HuH-7 (cell line): ENCODE data around the gene ABLIM3.
"Not testable (repeated sequence)": the region's sequence is repeated elsewhere in the genome, so short reads cannot be mapped to it uniquely, and the experiment has no call there.

Source experiments
- DNase-seq: peaks from one replicate; pipeline ENCODE4 v3.0.0; 2011; ENCODE audit warnings: low spot score

ABLIM3 gene

DNA sequence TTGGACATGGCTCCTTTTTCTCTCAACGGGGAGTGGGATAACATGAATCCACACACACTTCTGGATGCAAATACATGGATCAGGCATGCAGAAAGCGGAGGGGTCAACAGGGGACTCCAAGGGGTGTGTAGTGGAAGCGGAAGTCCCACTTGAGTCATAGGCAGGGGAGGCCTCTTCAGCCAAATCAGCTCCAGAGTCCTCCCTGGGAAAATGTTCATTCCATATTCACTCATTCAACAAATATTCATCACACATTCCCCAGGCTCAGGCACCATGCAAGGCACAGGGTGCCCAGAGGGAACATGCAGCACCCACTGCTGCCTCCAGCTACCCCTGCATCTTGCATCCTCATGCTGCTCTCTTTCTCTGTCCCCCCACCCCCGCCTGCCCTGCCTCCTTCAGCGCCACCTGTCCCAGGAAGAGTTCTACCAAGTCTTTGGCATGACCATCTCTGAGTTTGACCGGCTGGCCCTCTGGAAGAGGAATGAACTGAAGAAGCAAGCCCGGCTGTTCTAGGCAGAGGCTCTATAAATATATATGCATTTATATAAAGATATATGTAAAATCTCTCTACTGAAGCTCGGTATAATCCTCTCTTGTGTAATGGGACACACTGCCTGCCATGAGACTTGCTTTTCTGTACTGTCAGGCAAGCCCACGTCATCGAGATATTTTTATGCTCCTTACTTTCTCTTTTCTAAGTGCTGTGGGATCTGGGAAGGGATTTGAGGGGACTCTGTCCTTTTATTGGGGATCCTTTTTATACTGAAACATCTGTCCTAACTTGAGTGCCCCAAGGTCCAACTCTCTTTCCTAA is 116.8 kb downstream of the ABLIM3 start:
- DNase-seq = no peak

GRCh38 chr5:149260761-149261160 is 119.5 kb downstream of the ABLIM3 start:
- no peak for DNase-seq

GRCh38 chr5:149261246-149261645 is 120.0 kb downstream of the ABLIM3 start:
- no peak for DNase-seq

DNA sequence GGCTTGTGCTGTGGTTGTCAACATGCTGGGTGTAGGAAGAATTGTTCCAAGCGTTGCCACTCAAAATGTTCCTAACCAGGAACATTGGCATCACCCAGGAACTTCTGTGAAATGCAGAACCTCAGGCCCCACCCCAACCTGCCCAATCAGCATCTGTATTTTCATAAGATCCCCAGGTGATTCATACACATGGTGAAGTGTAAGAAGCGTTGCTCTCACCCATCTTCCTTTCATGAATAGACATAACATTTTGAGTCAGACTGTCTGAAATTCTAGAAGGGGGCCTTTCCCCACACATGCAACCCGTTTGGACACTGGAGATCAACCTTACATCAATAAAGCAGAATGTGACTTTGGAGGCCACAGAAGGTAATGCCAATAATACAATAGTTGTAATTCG is 121.0 kb downstream of the ABLIM3 start:
- no peak for DNase-seq

- peak; percentile 63 for DNase-seq
These were observed 123.3 kb downstream of the ABLIM3 start for GRCh38 chr5:149264439-149265067.

- no peak for DNase-seq
These were observed 123.8 kb downstream of the ABLIM3 start for GRCh38 chr5:149265068-149265465.

DNA sequence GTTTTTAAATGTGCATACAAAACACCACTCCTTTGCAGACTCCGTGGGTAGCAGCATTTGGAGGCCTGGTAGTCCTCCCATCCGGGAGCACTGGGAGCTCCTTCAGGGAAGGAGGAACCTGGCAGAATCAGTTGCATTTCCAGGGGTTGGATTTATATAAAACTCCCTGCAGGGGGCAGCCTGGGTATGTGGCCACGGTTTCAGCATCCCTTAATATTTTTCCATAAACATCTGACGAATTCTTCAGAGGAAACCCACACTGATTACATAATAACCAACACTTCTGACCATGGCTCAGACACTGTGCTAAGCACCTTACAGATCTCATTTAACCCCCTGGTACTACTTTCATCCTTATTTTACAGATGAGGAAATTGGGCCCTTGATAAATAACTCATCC is 124.3 kb downstream of the ABLIM3 start:
- DNase-seq = no peak

DNA sequence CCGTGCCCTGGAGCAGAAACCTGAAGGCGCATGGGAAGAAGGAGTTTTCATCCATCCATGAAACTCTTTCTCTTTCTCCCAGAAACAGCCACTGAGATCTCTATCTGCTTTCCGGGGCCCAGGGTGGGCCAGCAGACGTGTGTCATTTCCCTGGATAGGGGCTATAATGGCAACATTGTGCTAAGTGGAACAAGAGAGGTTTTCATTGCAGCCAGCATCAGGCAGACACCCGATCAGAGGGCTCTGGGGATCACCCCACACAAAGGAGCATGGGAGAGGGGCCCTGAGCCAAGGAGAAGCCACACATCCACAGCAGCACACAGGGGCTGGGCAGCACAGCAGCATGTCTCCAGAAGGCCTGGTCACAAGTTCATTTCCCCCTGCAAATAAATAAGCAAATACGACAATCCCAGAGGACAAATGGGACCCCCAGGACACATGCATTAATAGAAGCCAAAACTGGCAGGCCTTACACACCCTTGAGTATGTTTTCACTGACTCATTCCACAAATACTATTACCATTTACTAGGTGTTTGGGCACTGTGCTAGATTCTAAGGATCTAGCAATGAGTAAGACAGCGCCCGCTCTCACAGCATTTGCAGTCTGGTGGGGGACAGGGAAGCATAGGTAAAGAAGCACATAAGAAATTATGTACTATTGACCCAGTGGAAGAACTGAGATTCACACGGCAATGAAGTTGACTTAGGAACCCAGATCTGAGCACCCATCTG is 126.1 kb downstream of the ABLIM3 start:
- no peak for DNase-seq

GRCh38 chr5:149268928-149269557 is 127.8 kb downstream of the ABLIM3 start:
- peak; percentile 57 for DNase-seq

GRCh38 chr5:149271195-149271715 is 130.0 kb downstream of the ABLIM3 start:
- DNase-seq = peak; percentile 28

- DNase-seq = peak; percentile 70
These were observed 130.6 kb downstream of the ABLIM3 start, which contains the start of gene AFAP1L1 for GRCh38 chr5:149271716-149272563. AFAP1L1 (plus strand) TSS chr5:149271859; CDS start chr5:149271969, 110 bp downstream.

DNA sequence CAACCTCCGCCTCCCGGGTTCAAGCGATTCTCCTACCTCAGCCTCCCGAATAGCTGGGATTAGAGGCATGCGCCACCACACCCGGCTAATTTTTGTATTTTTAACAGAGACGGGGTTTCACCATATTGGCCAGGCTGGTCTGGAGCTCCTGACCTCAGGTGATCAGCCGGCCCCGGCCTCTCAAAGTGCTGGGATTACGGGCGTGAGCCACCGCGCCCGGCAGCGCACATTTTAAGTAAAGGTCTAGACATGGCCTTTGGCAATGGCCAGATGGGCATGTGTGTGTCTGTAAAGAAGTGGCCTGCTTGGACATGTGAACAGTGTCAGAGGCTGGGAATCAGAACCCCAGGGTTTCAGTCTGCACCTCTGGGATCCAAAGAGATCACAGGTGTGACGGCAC is 131.5 kb downstream of the ABLIM3 start:
- DNase-seq = not testable (repeated sequence)

DNA sequence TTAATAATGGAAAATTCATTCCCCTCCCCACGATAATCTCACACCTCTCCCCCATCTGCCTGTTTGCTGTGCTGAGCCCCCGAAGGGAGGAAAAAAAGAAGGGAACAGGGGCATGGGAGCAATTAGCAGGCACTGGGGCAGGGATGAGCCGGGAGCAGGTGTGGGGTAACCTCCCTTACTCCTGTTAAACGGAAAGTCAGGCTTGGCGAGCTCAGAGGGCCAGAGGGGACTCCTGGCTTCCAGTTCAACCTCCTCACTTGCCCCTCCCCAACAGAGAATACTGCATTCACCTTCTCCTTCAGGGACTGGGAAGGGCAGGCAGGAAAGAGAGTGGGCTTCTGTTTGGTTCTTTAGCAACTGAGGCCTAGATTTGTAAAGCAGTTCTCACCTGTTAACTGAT is 131.9 kb downstream of the ABLIM3 start:
- no peak for DNase-seq

- DNase-seq = no peak
These were observed 132.7 kb downstream of the ABLIM3 start for GRCh38 chr5:149273950-149274349.

GRCh38 chr5:149274939-149275338 is 133.6 kb downstream of the ABLIM3 start:
- no peak for DNase-seq

DNA sequence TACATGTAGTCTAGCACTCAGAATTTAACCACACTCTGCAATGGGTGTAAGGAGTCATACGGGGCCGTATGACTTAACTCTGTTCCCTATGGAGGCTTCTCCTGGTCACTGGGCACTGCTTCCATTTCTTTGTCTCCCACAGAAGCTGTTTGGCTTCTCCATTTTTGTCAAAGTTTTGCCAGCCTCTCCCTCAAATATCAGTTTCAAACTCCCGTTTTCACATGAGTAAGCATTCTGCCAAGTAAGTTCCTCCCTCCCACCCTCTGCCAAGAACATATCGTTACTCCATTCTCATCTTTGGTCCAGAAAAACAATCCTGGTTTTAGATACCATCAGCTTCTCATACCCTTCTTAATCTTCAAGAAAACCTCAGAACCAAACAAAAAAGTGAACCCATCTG is 136.5 kb downstream of the ABLIM3 start:
- no peak for DNase-seq

DNA sequence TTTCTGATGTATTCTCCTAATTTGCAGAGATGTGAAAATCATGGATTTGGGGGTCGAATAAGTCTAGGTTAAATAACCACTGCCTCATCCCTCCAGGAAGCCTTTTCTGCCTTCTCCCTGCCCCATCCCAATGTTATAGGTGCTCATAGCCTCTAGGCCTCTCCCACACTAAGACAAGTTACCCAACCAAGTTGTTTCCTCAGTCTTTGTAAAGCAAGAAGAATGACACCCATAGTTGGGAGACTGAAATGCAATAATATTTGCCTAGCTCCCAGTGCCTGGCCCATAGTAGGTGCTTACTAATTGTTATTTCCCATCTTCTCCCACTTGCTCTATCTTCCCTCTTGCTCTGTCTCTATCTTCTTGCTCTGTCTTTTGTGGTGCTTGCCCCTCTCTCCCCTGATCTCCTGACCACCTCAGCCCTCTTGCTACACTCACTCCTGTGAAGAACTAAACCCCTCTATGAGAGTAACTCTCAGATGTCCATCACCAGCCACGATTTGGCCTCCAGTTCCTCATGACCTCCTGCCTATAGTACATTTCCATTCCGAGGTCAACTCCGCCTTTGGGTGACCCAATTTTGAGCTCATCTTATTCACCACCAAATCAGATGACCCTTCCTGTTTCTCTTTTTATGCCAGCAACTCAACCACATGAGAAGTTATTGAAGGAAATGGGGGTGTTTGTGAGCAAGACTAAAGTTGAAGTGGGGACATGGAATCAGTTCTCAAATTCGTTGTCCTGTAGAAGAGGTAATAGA is 137.3 kb downstream of the ABLIM3 start:
- DNase-seq = no peak

DNA sequence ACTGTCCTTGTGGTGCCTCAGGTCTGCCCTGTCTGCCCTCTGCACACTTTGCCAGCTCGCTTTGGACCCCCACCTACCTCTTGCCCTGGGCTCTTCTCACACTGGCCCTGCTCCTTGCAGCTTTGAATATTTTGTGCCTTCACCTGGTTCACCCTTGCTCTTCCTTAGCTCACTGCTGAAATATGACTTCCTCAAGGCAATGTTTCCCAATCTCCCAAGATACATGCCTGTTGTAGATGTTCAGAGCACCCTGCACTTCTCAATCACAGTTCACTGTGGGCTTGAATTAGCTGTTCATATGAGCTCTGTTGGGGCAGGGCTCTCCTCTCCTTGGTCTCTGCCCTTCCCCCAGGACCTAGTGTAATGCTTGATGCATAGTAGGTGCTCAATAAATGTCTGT is 138.4 kb downstream of the ABLIM3 start:
- no peak for DNase-seq

DNA sequence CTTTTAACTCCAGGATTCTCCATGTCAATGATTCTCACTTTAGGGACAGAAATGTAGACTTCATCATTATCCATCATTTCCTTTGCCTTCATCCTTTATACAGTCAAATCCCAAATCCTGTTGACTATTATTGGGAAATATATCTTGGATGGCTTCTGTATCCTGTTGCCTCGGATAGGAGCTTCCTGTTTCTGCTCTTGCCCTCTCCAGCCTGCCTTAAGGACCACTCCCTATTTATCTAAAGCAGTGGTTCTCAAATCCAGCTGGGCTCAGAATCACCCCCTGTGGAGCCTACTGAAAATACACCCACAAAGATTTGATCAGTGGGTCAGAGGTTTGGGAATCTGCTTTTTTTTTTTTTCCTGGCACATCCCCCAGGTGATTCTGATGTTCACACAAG is 138.8 kb downstream of the ABLIM3 start:
- no peak for DNase-seq

DNA sequence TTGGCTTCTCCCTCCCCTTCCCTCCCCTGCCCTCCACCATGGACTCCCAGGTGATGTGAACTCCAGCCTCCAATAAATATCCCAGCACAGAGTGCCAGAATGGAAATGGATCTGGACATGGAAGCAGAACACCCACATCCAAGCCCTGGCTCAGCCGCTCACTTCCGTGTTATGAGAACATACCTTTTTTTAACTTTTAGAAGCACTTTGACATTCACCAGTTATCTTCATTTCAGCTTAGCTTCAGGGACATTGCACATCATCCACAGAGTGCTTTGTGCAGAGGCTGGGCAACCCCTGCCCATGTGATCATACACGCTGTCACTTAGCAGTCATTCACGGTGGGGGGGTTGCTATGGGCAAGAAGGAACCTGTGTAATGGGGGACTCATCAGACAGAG is 139.5 kb downstream of the ABLIM3 start:
- no peak for DNase-seq
